Measurements from ENCODE around the gene LRRC56. TPM values are rescaled to one million over a fixed set of nuclear protein-coding genes. Genes with fewer than 3 reads are reported as not detected.

The LRRC56 gene
- total and polyA plus RNA-seq, 2 of the 13 experiments (the other 11 are each of a cell fraction or from before 2014, with no cell fraction given): 0.11 to 0.29 TPM

GRCh38 chr11:553083-553987, 16.0 kb downstream of the LRRC56 start (continued):
- no peak for TF ChIP-seq HOXA5 (CRISPR knock-in tag; IDR thresholded peaks at IDR 0.05)
- no peak for TF ChIP-seq ZBTB14 (CRISPR knock-in tag; IDR thresholded peaks at IDR 0.05)
- TF ChIP-seq ZBTB37 (CRISPR knock-in tag; IDR thresholded peaks at IDR 0.05): no peak
- TF ChIP-seq FOXK1 (CRISPR knock-in tag; IDR thresholded peaks at IDR 0.05; ENCODE audit: borderline replicate concordance, low read depth): no peak
- TF ChIP-seq RXRA (CRISPR knock-in tag; IDR thresholded peaks at IDR 0.05): peak; percentile 68; the same call in 1 of the 2 replicates
- TF ChIP-seq REL (CRISPR knock-in tag; conservative IDR thresholded peaks at IDR 0.05): no peak
- no peak for TF ChIP-seq TERF1 (CRISPR knock-in tag; IDR thresholded peaks at IDR 0.05)
- TF ChIP-seq NBN (conservative IDR thresholded peaks at IDR 0.05): no peak
- TF ChIP-seq PLSCR1 (CRISPR knock-in tag; IDR thresholded peaks at IDR 0.05; ENCODE audit: borderline replicate concordance): no peak
